Mesenchymal stem cell (in vitro differentiated cells and primary cell): ENCODE results near the gene CACNA1C.

Experiments used
- DNase-seq: peaks from one replicate; pipeline ENCODE4 v3.0.0-alpha.2; 2013
- H2AFZ ChIP-seq: one replicate; pipeline ENCODE4 v1.6.1; 2013; ENCODE audit warnings: low read depth, mild to moderate bottlenecking, control low read depth, inconsistent platforms, low read length, moderate library complexity
- H2AK5ac ChIP-seq: 2 replicates; pipeline ENCODE4 v1.6.1; 2013; ENCODE audit warnings: low read length, moderate library complexity, mild to moderate bottlenecking, inconsistent platforms; ENCODE audit not compliant: severe bottlenecking
- H2BK120ac ChIP-seq: one replicate; pipeline ENCODE4 v1.6.1; 2013; ENCODE audit warnings: low read depth, mild to moderate bottlenecking, inconsistent platforms, low read length, moderate library complexity
- H2BK12ac ChIP-seq, 2 experiments: one replicate each; pipeline ENCODE4 v1.6.1; 2013; ENCODE audit warnings: inconsistent platforms in 2 of 2, low read length in 2 of 2, mild to moderate bottlenecking in 2 of 2, moderate library complexity in 2 of 2, control low read depth in 1 of 2
- H2BK15ac ChIP-seq: one replicate; pipeline ENCODE4 v1.6.1; 2013; ENCODE audit warnings: mild to moderate bottlenecking, low read depth, inconsistent platforms; ENCODE audit not compliant: poor library complexity, severe bottlenecking
- H2BK5ac ChIP-seq: 2 replicates; pipeline ENCODE4 v1.6.1; 2013; ENCODE audit warnings: low read depth, mild to moderate bottlenecking, low read length, control low read depth, inconsistent platforms; ENCODE audit not compliant: poor library complexity, severe bottlenecking
- H3K14ac ChIP-seq, 2 experiments: one replicate each; pipeline ENCODE4 v1.6.1; 2013; ENCODE audit warnings: inconsistent platforms in 2 of 2, low read length in 2 of 2, control low read depth in 1 of 2, mild to moderate bottlenecking in 1 of 2, moderate library complexity in 1 of 2
- H3K18ac ChIP-seq, 2 experiments: one replicate each; pipeline ENCODE4 v1.6.1; 2013; ENCODE audit warnings: inconsistent platforms in 2 of 2, low read length in 2 of 2, control low read depth in 1 of 2, low read depth in 1 of 2, mild to moderate bottlenecking in 1 of 2
- H3K23ac ChIP-seq, 2 experiments: one replicate each; pipeline ENCODE4 v1.6.1; 2013; ENCODE audit warnings: inconsistent platforms in 2 of 2, low read length in 2 of 2, mild to moderate bottlenecking in 2 of 2, moderate library complexity in 2 of 2, control low read depth in 1 of 2
- H3K27ac ChIP-seq: 2 replicates; pipeline ENCODE4 v1.5.1; 2013; ENCODE audit warnings: mild to moderate bottlenecking, moderate library complexity, low read length, control low read depth, inconsistent platforms; ENCODE audit not compliant: poor library complexity, severe bottlenecking
- H3K27me3 ChIP-seq, 2 experiments: 2 replicates each; pipeline versions ENCODE4 v1.6.1 to v1.7.0; 2013; ENCODE audit warnings: low read length in 2 of 2, mild to moderate bottlenecking in 2 of 2, moderate library complexity in 2 of 2, control low read depth in 1 of 2, inconsistent platforms in 1 of 2; ENCODE audit not compliant: control insufficient read depth in 1 of 2, insufficient read depth in 1 of 2
- H3K36me3 ChIP-seq, 2 experiments: 2 replicates each; pipeline versions ENCODE4 v1.6.1 to v1.7.0; 2013; ENCODE audit warnings: low read length in 2 of 2, control low read depth in 1 of 2, inconsistent platforms in 1 of 2, low read depth in 1 of 2, mild to moderate bottlenecking in 1 of 2; ENCODE audit not compliant: insufficient read depth in 2 of 2, control insufficient read depth in 1 of 2
- H3K4ac ChIP-seq, 2 experiments: one replicate each; pipeline ENCODE4 v1.6.1; 2013; ENCODE audit warnings: inconsistent platforms in 2 of 2, low read length in 2 of 2, mild to moderate bottlenecking in 2 of 2, moderate library complexity in 2 of 2, control low read depth in 1 of 2, low read depth in 1 of 2
- H3K4me1 ChIP-seq: 2 replicates; pipeline ENCODE4 v1.6.1; 2013; ENCODE audit warnings: low read depth, low read length, control low read depth; ENCODE audit not compliant: control insufficient read depth, insufficient read depth
- H3K4me2 ChIP-seq: 2 replicates; pipeline ENCODE4 v1.6.1; 2013; ENCODE audit warnings: low read length, mild to moderate bottlenecking, inconsistent platforms; ENCODE audit not compliant: poor library complexity, severe bottlenecking
- H3K4me3 ChIP-seq, 2 experiments: 2 replicates each; pipeline versions ENCODE4 v1.5.1 to v1.7.0; 2013; ENCODE audit warnings: low read length in 2 of 2, mild to moderate bottlenecking in 2 of 2, control low read depth in 1 of 2, low read depth in 1 of 2; ENCODE audit not compliant: insufficient read depth in 1 of 2
- H3K79me1 ChIP-seq: replicated peaks from 2 replicates; pipeline ENCODE4 v1.6.1; 2013; ENCODE audit warnings: mild to moderate bottlenecking, control low read depth, low read length, inconsistent platforms; ENCODE audit not compliant: poor library complexity, severe bottlenecking
- H3K9ac ChIP-seq: 2 replicates; pipeline ENCODE4 v1.7.0; 2013; ENCODE audit warnings: mild to moderate bottlenecking, low read length, moderate library complexity
- H3K9me3 ChIP-seq: 2 replicates; pipeline ENCODE4 v1.7.0; 2013; ENCODE audit warnings: mild to moderate bottlenecking, low read length; ENCODE audit not compliant: control insufficient read depth
- H4K8ac ChIP-seq: one replicate; pipeline ENCODE4 v1.6.1; 2013; ENCODE audit warnings: inconsistent platforms, mild to moderate bottlenecking, low read length, moderate library complexity
- H4K91ac ChIP-seq: one replicate; pipeline ENCODE4 v1.6.1; 2013; ENCODE audit warnings: mild to moderate bottlenecking, low read length, inconsistent platforms
- WGBS: methylation state at CpG from one replicate; pipeline ENCODE4 v1.1.7; 2013; ENCODE audit warnings: mixed read lengths; 5-methylcytosine and 5-hydroxymethylcytosine counted together

Gene CACNA1C

DNA sequence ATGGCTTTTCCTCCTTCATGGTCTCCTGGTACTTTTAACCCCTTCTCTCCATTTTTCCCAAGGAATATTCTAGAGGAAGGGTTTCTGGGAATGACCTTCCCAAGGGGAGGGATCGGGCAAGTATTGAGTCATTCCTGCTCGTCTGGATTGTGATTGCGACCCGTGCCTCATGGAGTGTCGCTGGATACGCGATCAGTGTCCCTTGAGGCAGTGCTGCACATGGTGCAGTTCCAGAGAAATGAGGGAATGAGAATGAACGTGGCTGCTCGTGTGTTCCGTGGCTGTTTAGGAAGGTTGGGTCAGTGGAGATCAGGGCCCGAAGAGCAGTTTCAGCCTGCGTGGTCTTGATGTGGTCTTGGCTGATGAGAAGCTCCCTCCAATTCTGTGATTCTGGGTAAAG lies 234.4 kb downstream of the CACNA1C start:
- Histone ChIP-seq H2AK5ac (peak overlapping the region; percentile 50), H3K18ac (peak overlapping the region; percentile 54 to 56), H3K4me3 (peak overlapping the region in 1 of 2 experiments; percentile 20), H2BK15ac (no peak overlapping the region), H4K91ac (peak overlapping the region; percentile 85), H3K4ac (peak overlapping the region in 1 of 2 experiments; percentile 71), H2BK12ac (peak overlapping the region; percentile 87 to 91), H2AFZ (no peak overlapping the region), H3K79me1 (no peaks in the 10 kb centered on the region), H3K27me3 (no peaks in the 10 kb centered on the region), H3K9me3 (no peaks in the 10 kb centered on the region), H3K27ac (no peak overlapping the region), H3K23ac (no peak overlapping the region), H4K8ac (peak overlapping the region; percentile 94), H3K4me1 (peaks cover 18% of the 10 kb centered on the region), H3K36me3 (no peaks in the 10 kb centered on the region), H2BK5ac (no peak overlapping the region), H3K9ac (peak overlapping the region; percentile 55), H2BK120ac (peak overlapping the region; percentile 67), H3K4me2 (no peak overlapping the region), H3K14ac (peak overlapping the region in 1 of 2 experiments; percentile 90)
- no peak for DNase-seq
- 74% methylated on average over 12 of the region's 12 CpGs for WGBS

- Histone ChIP-seq H3K27me3 (no peaks in the 10 kb centered on the region), H3K4me3 (peak overlapping the region in 1 of 2 experiments; percentile 20), H3K4me2 (no peak overlapping the region), H3K14ac (no peak overlapping the region), H2BK15ac (no peak overlapping the region), H2AK5ac (no peak overlapping the region), H3K4ac (no peak overlapping the region), H2BK5ac (no peak overlapping the region), H3K9ac (peak overlapping the region; percentile 55), H2BK120ac (peak overlapping the region; percentile 67), H3K27ac (no peak overlapping the region), H3K4me1 (peaks cover 18% of the 10 kb centered on the region), H3K9me3 (no peaks in the 10 kb centered on the region), H3K79me1 (no peaks in the 10 kb centered on the region), H2BK12ac (peak overlapping the region; percentile 87 to 91), H4K91ac (peak overlapping the region; percentile 19), H3K36me3 (no peaks in the 10 kb centered on the region), H2AFZ (no peak overlapping the region), H4K8ac (no peak overlapping the region), H3K23ac (no peak overlapping the region), H3K18ac (peak overlapping the region; percentile 54 to 56)
- DNase-seq, result no peak
- WGBS, result 89% methylated on average over 5 of the region's 5 CpGs
Observed at GRCh38 chr12:2287589-2287988, 234.8 kb downstream of the CACNA1C start.

DNA sequence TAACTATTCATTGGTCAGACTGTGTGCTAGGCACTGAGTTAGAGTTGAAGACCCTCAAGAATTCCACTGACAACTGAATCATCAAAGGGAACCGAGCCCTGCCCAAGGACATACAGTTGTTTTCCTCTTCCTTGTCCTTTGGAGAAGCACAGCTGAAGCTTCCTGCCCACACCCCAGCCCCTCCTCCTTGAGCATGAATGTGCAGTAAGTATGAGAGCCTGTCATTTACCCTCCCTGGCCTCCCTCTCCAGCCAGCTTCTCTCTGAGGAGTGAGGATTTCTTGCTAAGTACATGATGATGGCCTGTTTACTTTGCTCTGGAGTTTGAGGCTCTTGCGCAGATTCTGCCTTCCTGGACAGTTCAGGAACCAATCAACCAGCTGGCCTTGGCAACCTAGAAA lies 235.2 kb downstream of the CACNA1C start:
- no peak overlapping the region for H4K91ac ChIP-seq
- H3K4me1 ChIP-seq, result peaks cover 18% of the 10 kb centered on the region
- DNase-seq, result peak; percentile 78
- H4K8ac ChIP-seq, result no peak overlapping the region
- H3K23ac ChIP-seq, result no peak overlapping the region
- no peak overlapping the region for H2AFZ ChIP-seq
- H3K36me3 ChIP-seq, result no peaks in the 10 kb centered on the region
- H3K9me3 ChIP-seq, result no peaks in the 10 kb centered on the region
- no peak overlapping the region for H3K27ac ChIP-seq
- H3K79me1 ChIP-seq, result no peaks in the 10 kb centered on the region
- H3K4me3 ChIP-seq, result no peak overlapping the region
- H3K27me3 ChIP-seq, result no peaks in the 10 kb centered on the region
- H2BK15ac ChIP-seq, result no peak overlapping the region
- WGBS, result 54% methylated on average over 1 of the region's 2 CpGs
- H2BK5ac ChIP-seq, result no peak overlapping the region
- H3K4me2 ChIP-seq, result no peak overlapping the region
- no peak overlapping the region for H3K4ac ChIP-seq
- H2AK5ac ChIP-seq, result no peak overlapping the region
- H2BK12ac ChIP-seq, result peak overlapping the region in 1 of 2 experiments; percentile 34
- H3K9ac ChIP-seq, result peak overlapping the region; percentile 55
- H2BK120ac ChIP-seq, result no peak overlapping the region
- H3K14ac ChIP-seq, result no peak overlapping the region
- no peak overlapping the region for H3K18ac ChIP-seq

- Histone ChIP-seq H3K79me1 (no peaks in the 10 kb centered on the region), H3K27ac (no peak overlapping the region), H3K23ac (no peak overlapping the region), H4K91ac (no peak overlapping the region), H3K9ac (peak overlapping the region; percentile 55), H3K4me2 (no peak overlapping the region), H2BK120ac (no peak overlapping the region), H3K36me3 (no peaks in the 10 kb centered on the region), H2BK12ac (peak overlapping the region; percentile 17 to 34), H2BK5ac (no peak overlapping the region), H3K14ac (no peak overlapping the region), H3K18ac (peak overlapping the region in 1 of 2 experiments; percentile 25), H3K4me3 (no peak overlapping the region), H3K27me3 (no peaks in the 10 kb centered on the region), H2AK5ac (peak overlapping the region; percentile 40), H2BK15ac (no peak overlapping the region), H3K4me1 (peaks cover 18% of the 10 kb centered on the region), H3K4ac (peak overlapping the region in 1 of 2 experiments; percentile 26), H3K9me3 (no peaks in the 10 kb centered on the region), H2AFZ (no peak overlapping the region), H4K8ac (no peak overlapping the region)
- 91% methylated on average over 4 of the region's 4 CpGs for WGBS
- DNase-seq, result no peak
Observed at GRCh38 chr12:2288471-2288870, 235.7 kb downstream of the CACNA1C start.
